GM12878 (cell line): ENCODE data around the gene AKAP13. TPM values are rescaled to one million over a fixed set of nuclear protein-coding genes. Genes with fewer than 3 reads are reported as not detected.

Source experiments
- ATAC-seq: fragments of 200-7000 bp; cut with Tn5 transposase; 3 replicates; pipeline ENCODE4 v1.9.1; 2020; ENCODE audit warnings: mild to moderate bottlenecking, moderate library complexity
- BruUV-seq: library from RNA; stranded (reverse); fragments of 400-500 nt; replicated peaks from 2 replicates; lab custom pipeline; 2021; lab: Mats Ljungman, UMichigan
- CTCF ChIA-PET: fragments of 300-600 bp; sonication (Branson Sonifier 250); formaldehyde crosslinking; extraction: SDS; loops from one replicate; lab custom pipeline; 2021; ENCODE audit warnings: inconsistent platforms; lab: Yijun Ruan, JAX
- POLR2A ChIA-PET: fragments of 350-600 bp; formaldehyde crosslinking; extraction: SDS; loops from one replicate; lab custom pipeline; 2021; ENCODE audit warnings: inconsistent platforms; lab: Charles Lee
- RAD21 ChIA-PET: fragments of 300-600 bp; sonication (Branson Sonifier 250); formaldehyde crosslinking; loops from one replicate; lab custom pipeline; 2023; ENCODE audit warnings: antibody characterized with exemption; ENCODE audit not compliant: unreplicated experiment; lab: Charles Lee
- SMC1A ChIA-PET: fragments of 300-600 bp; sonication (Branson Sonifier 250); formaldehyde crosslinking; loops from one replicate; lab custom pipeline; 2023; ENCODE audit not compliant: unreplicated experiment, uncharacterized antibody; lab: Charles Lee
- DNase-seq: peaks from one replicate; pipeline ENCODE4 v3.0.0-alpha.2; 2011; ENCODE audit warnings: low read depth, low spot score
- FAIRE-seq: peaks from 3 replicates; lab custom pipeline; 2011; peaks lifted over from hg19 to GRCh38; lab: Jason Lieb, UNC
- H2AFZ ChIP-seq: 2 replicates; pipeline ENCODE4 v1.6.0; 2011; ENCODE audit warnings: low read depth, low read length, control low read depth; ENCODE audit not compliant: control insufficient read depth
- H3K27ac ChIP-seq: 2 replicates; pipeline ENCODE4 v1.5.1; 2011; ENCODE audit warnings: control low read depth; ENCODE audit not compliant: control insufficient read depth, insufficient read depth
- H3K27me3 ChIP-seq, 2 experiments: replicated peaks in 1 of 2; 2 replicates each; pipeline versions ENCODE4 v1.6.0 to v1.6.1; 2011; ENCODE audit warnings: low read length in 1 of 2; ENCODE audit not compliant: control insufficient read depth in 2 of 2, insufficient read depth in 2 of 2
- H3K36me3 ChIP-seq, 2 experiments: 2 replicates each; pipeline ENCODE4 v1.5.1; 2011; ENCODE audit warnings: low read length in 1 of 2; ENCODE audit not compliant: control insufficient read depth in 2 of 2, insufficient read depth in 2 of 2
- H3K4me1 ChIP-seq: 2 replicates; pipeline ENCODE4 v1.6.1; 2011; ENCODE audit warnings: mild to moderate bottlenecking, low read length, moderate library complexity, mixed read lengths; ENCODE audit not compliant: control insufficient read depth, insufficient read depth
- H3K4me2 ChIP-seq: 2 replicates; pipeline ENCODE4 v1.6.0; 2011; ENCODE audit warnings: control low read depth; ENCODE audit not compliant: control insufficient read depth, insufficient read depth
- H3K4me3 ChIP-seq: fragments of 200-600 bp; sonication (generic); 2 replicates; pipeline ENCODE4 v1.5.1; 2016
- H3K79me2 ChIP-seq: 2 replicates; pipeline ENCODE4 v1.6.0; 2011; ENCODE audit warnings: low read length; ENCODE audit not compliant: control insufficient read depth, insufficient read depth
- H3K9ac ChIP-seq: 2 replicates; pipeline ENCODE4 v1.8.0; 2011; ENCODE audit warnings: low read length, control low read depth, mixed read lengths; ENCODE audit not compliant: control insufficient read depth, insufficient read depth
- H3K9me3 ChIP-seq: replicated peaks from 3 replicates; pipeline ENCODE4 v1.5.1; 2011; ENCODE audit warnings: mild to moderate bottlenecking, low read length; ENCODE audit not compliant: control insufficient read depth, insufficient read depth
- H4K20me1 ChIP-seq: 2 replicates; pipeline ENCODE4 v1.6.0; 2011; ENCODE audit not compliant: control insufficient read depth, insufficient read depth
- BHLHE40 ChIP-seq, 2 experiments: fragments of 450-650 bp in 1 of 2; IDR thresholded peaks; 2 replicates each; pipeline ENCODE4 v1.6.1; 2011 to 2017; ENCODE audit warnings: low read depth in 2 of 2, borderline replicate concordance in 1 of 2, improper control_type of control experiment in 1 of 2, low read length in 1 of 2, mild to moderate bottlenecking in 1 of 2
- E2F8 ChIP-seq: fragments of 450-650 bp; IDR thresholded peaks from 2 replicates; pipeline ENCODE4 v1.6.1; 2018; ENCODE audit warnings: mild to moderate bottlenecking, low read depth, moderate library complexity; ENCODE audit not compliant: partially characterized antibody
- NKRF ChIP-seq: fragments of 450-650 bp; conservative IDR thresholded peaks from 2 replicates; pipeline ENCODE4 v1.6.1; 2017; ENCODE audit warnings: mild to moderate bottlenecking, moderate library complexity
- SMAD1 ChIP-seq: fragments of 450-650 bp; IDR thresholded peaks from 2 replicates; pipeline ENCODE4 v1.6.1; 2018; ENCODE audit warnings: mild to moderate bottlenecking, low read depth; ENCODE audit not compliant: partially characterized antibody
- SMC3 ChIP-seq: IDR thresholded peaks from 2 replicates; pipeline ENCODE4 v1.6.1; 2011; ENCODE audit warnings: low read length, improper control_type of control experiment, borderline replicate concordance
- SREBF2 ChIP-seq: IDR thresholded peaks from 2 replicates; pipeline ENCODE4 v1.6.1; 2012; ENCODE audit warnings: mild to moderate bottlenecking, low read length
- USF1 ChIP-seq: IDR thresholded peaks from 2 replicates; pipeline ENCODE4 v1.6.1; 2011; ENCODE audit warnings: borderline replicate concordance, low read depth, mild to moderate bottlenecking, moderate library complexity, mixed read lengths, low read length; ENCODE audit not compliant: insufficient read depth; ENCODE audit errors: extremely low read length
- WGBS: methylation state at CpG from one replicate; pipeline ENCODE4 v1.1.6; 2016; ENCODE audit warnings: low lambda C conversion rate; ENCODE audit not compliant: insufficient replicate concordance, insufficient coverage; ENCODE audit errors: missing lambda C conversion rate; 5-methylcytosine and 5-hydroxymethylcytosine counted together
- in situ Hi-C: fragments of 300-500 bp; cut with MboI; formaldehyde crosslinking; loops from 9 replicates; pipeline ENCODE4 v1.14.3; 2018; ENCODE audit warnings: mixed read lengths
- intact Hi-C: fragments of 100-400 bp; cut with micrococcal nuclease; formaldehyde crosslinking; loops from one replicate; pipeline ENCODE4 v1.14.2; 2022; ENCODE audit not compliant: unreplicated experiment
- polyA plus RNA-seq, 11 experiments: library from polyadenylated mRNA; depleted of rRNA in 4 of 11; unstranded in 6 of 11; stranded (reverse) in 5 of 11; fragments of >200 nt; fragmentation: Nextera tagmentation in 4 of 11; fragmentation: Illumina TruSeq in 1 of 11; extraction: Ambion mirVana in 4 of 11; extraction: Trizol in 1 of 11; gene quantifications; 1 replicate in 1 of 11; 2 replicates in 10 of 11; pipeline versions ENCODE4 v1.2.1 to v1.2.3, GENCODE V29; 2011 to 2016; ENCODE audit warnings: inconsistent platforms in 2 of 11, missing spikeins in 2 of 11, low read depth in 1 of 11
- total RNA-seq, 4 experiments: library from RNA; depleted of rRNA in 3 of 4; stranded (reverse); fragments of >200 nt in 3 of 4; fragmentation: Illumina TruSeq in 1 of 4; extraction: Trizol in 1 of 4; gene quantifications; 2 replicates each; pipeline versions ENCODE4 v1.2.1 to v1.2.3, GENCODE V29; 2013 to 2021

AKAP13 gene
- total and polyA plus RNA-seq, 10 of the 15 experiments (the other 5 are each of a cell fraction or from before 2014, with no cell fraction given) = 14.4 to 74.9 (median 55.1) TPM

- Histone ChIP-seq H3K9ac (peak overlapping the region; percentile 71), H3K27me3 (no peaks in the 10 kb centered on the region), H3K4me1 (peaks cover 63% of the 10 kb centered on the region), H2AFZ (no peak overlapping the region), H3K36me3 (peaks cover 10 to 22% of the 10 kb centered on the region in 2 experiments), H3K4me2 (peak overlapping the region; percentile 90), H3K79me2 (peaks cover 30% of the 10 kb centered on the region), H4K20me1 (no peaks in the 10 kb centered on the region), H3K9me3 (no peaks in the 10 kb centered on the region), H3K4me3 (peak overlapping the region; percentile 63), H3K27ac (peak overlapping the region; percentile 82)
- RAD21 ChIA-PET = interaction anchor here (0.8 to 1.5 kb wide), 5 partner anchors 29 to 108 kb away, joined by 3 to 8 read pairs (median 4); no protein-coding TSS in a partner anchor
- TF ChIP-seq SMAD1 (peak; percentile 8), BHLHE40 (IDR thresholded peaks at IDR 0.05; ENCODE audit: borderline replicate concordance in 1 of 2, low read depth in 2 of 2, low read length in 1 of 2) (no peak)
- ATAC-seq (peak; percentile 33), FAIRE-seq (no peak), DNase-seq (no peak)
- BruUV-seq = TSS peak; percentile 71
- in situ Hi-C loops = no loop called here
- POLR2A ChIA-PET = no interaction called here
- SMC1A ChIA-PET = interaction anchor here (0.7 to 3.8 kb wide), 10 partner anchors 28 to 287 kb away, joined by 3 to 16 read pairs (median 4); no protein-coding TSS in a partner anchor
- 0% methylated on average over 4 of the region's 4 CpGs for WGBS
- intact Hi-C loops = loop anchor here (5.0 kb wide), 3 partner anchors 109 to 286 kb away; no protein-coding TSS in a partner anchor
- CTCF ChIA-PET = interaction anchor here (0.6 to 2.3 kb wide), 5 partner anchors 21 to 287 kb away, joined by 3 to 5 read pairs (median 3); no protein-coding TSS in a partner anchor
Measured at GRCh38 chr15:85583442-85583841, 203.0 kb downstream of the AKAP13 start.

GRCh38 chr15:85583923-85584390, 203.6 kb downstream of the AKAP13 start:
- 0% methylated on average over 3 of the region's 3 CpGs for WGBS
- RAD21 ChIA-PET = interaction anchor here (1.4 to 1.5 kb wide), 2 partner anchors 95 to 107 kb away, joined by 4 read pairs; no protein-coding TSS in a partner anchor
- intact Hi-C loops = loop anchor here (1.0 to 5.0 kb wide), 4 partner anchors 95 to 287 kb away; no protein-coding TSS in a partner anchor
- peaks cover 10 to 27% of the 10 kb centered on the region in 2 experiments for H3K36me3 ChIP-seq
- no TSS peak for BruUV-seq
- POLR2A ChIA-PET = no interaction called here
- FAIRE-seq (peak; percentile 70), DNase-seq (peak; percentile 93), ATAC-seq (peak; percentile 84)
- CTCF ChIA-PET = interaction anchor here (1.1 to 2.3 kb wide), 2 partner anchors 21 to 287 kb away, joined by 3 to 5 read pairs; no protein-coding TSS in a partner anchor
- H3K9me3 ChIP-seq = no peaks in the 10 kb centered on the region
- H3K4me2 ChIP-seq = peak overlapping the region; percentile 90
- H3K27me3 ChIP-seq = no peaks in the 10 kb centered on the region
- peak overlapping the region; percentile 63; the same call in 1 of the 2 replicates for H3K4me3 ChIP-seq
- H4K20me1 ChIP-seq = no peaks in the 10 kb centered on the region
- SMC1A ChIA-PET = interaction anchor here (1.4 to 3.8 kb wide), 3 partner anchors 41 to 95 kb away, joined by 3 to 16 read pairs (median 5); no protein-coding TSS in a partner anchor
- H3K9ac ChIP-seq = peak overlapping the region; percentile 71
- peaks cover 30% of the 10 kb centered on the region for H3K79me2 ChIP-seq
- no peak overlapping the region for H2AFZ ChIP-seq
- peak overlapping the region; percentile 82 for H3K27ac ChIP-seq
- in situ Hi-C loops = no loop called here
- H3K4me1 ChIP-seq = peaks cover 63% of the 10 kb centered on the region
- no peak for TF ChIP-seq SREBF2
- TF ChIP-seq USF1 = no peak
- no peak for TF ChIP-seq E2F8
- no peak for TF ChIP-seq NKRF
- no peak for TF ChIP-seq SMC3
